Activated naive CD8-positive, alpha-beta T cell treated with anti-CD3 and anti-CD28 coated beads, Interleukin-2, amount 50 U/mL, for 16 hours (primary cell): Measurements from ENCODE around the gene BST1.
A peak's percentile ranks its signal among the peaks of the same experiment; 100 is the strongest.

Experiments
- DNase-seq: peaks from one replicate; pipeline ENCODE4 v3.0.0-alpha.2; 2020; ENCODE audit warnings: low read depth, low spot score

The BST1 gene

GRCh38 chr4:15778289-15779241 is 75.7 kb downstream of the BST1 start, which contains the start of gene CD38:
Gene CD38, plus strand, starts transcription at chr4:15778328. Its CDS starts 87 bp downstream, at chr4:15778415.
- DNase-seq, result peak; percentile 37

GRCh38 chr4:15779306-15779705 is 76.4 kb downstream of the BST1 start:
- no peak for DNase-seq

GRCh38 chr4:15779809-15780208 is 76.9 kb downstream of the BST1 start:
- no peak for DNase-seq

- DNase-seq, result no peak
Observed at GRCh38 chr4:15781427-15782095, 78.7 kb downstream of the BST1 start.
